ENCODE results near the gene OXCT1. TPM values are rescaled to one million over a fixed set of nuclear protein-coding genes. Genes with fewer than 3 reads are reported as not detected.

Gene OXCT1
- total and polyA plus RNA-seq, 2 donors (not counting 3 experiments of a cell fraction or from before 2014, with no cell fraction given), result 12.8 to 37.4 TPM

GRCh38 chr5:41858890-41859289 is 11.3 kb downstream of the OXCT1 start:
- Histone ChIP-seq H3K4me2 (ENCODE audit: insufficient read depth, low read length) (no peak overlapping the region), H4K20me1 (replicated peaks; ENCODE audit: control insufficient read depth, extremely low read depth, insufficient read depth, low read length) (no peaks in the 10 kb centered on the region), H3K27ac (ENCODE audit: insufficient read depth, low read depth, low read length) (no peak overlapping the region), H3K9me1 (replicated peaks; ENCODE audit: control insufficient read depth, extremely low read depth, insufficient read depth, low read length) (no peaks in the 10 kb centered on the region), H3K36me3 (ENCODE audit: control insufficient read depth in 2 of 2, extremely low read depth in 1 of 2, insufficient read depth in 2 of 2, low read length in 2 of 2) (peaks cover 4 to 8% of the 10 kb centered on the region in 2 experiments), H3K4me3 (replicated peaks in 1 of 3; ENCODE audit: insufficient read depth in 1 of 3, low read depth in 1 of 3, low read length in 3 of 3) (no peak overlapping the region), H3K9ac (replicated peaks; ENCODE audit: extremely low read depth, insufficient read depth, low read length) (no peak overlapping the region), H3K9me3 (replicated peaks; ENCODE audit: control insufficient read depth, insufficient read depth, low read length) (no peaks in the 10 kb centered on the region), H3K27me3 (ENCODE audit: control insufficient read depth in 2 of 2, insufficient read depth in 2 of 2, low read length in 2 of 2) (no peaks in the 10 kb centered on the region), H3K79me2 (ENCODE audit: control insufficient read depth, insufficient read depth, low read length) (peaks cover 7% of the 10 kb centered on the region), H3K4me1 (ENCODE audit: control insufficient read depth, extremely low read depth, insufficient read depth, low read length) (no peaks in the 10 kb centered on the region), H2AFZ (ENCODE audit: low read depth, low read length) (no peak overlapping the region)
- TF ChIP-seq CTCF (IDR thresholded peaks at IDR 0.05; ENCODE audit: extremely low read depth in 1 of 2, insufficient read depth in 1 of 2, low read depth in 1 of 2, low read length in 2 of 2) (no peak), MAX (IDR thresholded peaks at IDR 0.05; ENCODE audit: insufficient read depth, insufficient read length) (no peak), EZH2 (IDR thresholded peaks at IDR 0.05; ENCODE audit: borderline replicate concordance, low read depth, low read length, severe bottlenecking) (no peak), MYC (IDR thresholded peaks at IDR 0.05; ENCODE audit: low read depth, low read length) (no peak), POLR2AphosphoS5 (IDR thresholded peaks at IDR 0.05; ENCODE audit: insufficient read depth, low read depth, low read length) (no peak), POLR2A (IDR thresholded peaks at IDR 0.05; ENCODE audit: low read depth, low read length) (no peak), FOS (IDR thresholded peaks at IDR 0.05; ENCODE audit: borderline replicate concordance, insufficient read depth, low read length) (no peak), JUN (IDR thresholded peaks at IDR 0.05; ENCODE audit: borderline replicate concordance, insufficient read depth, insufficient read length, low read depth) (no peak), GATA2 (IDR thresholded peaks at IDR 0.05; ENCODE audit: insufficient read depth, insufficient read length, low read depth, low read length) (no peak)
- BruUV-seq (replicated peaks), result no TSS peak
- dilution Hi-C loops (cut with MboI; ENCODE audit: extremely low pct_ligation_motif_present, low sequenced_read_pairs) (no loop called here), intact Hi-C loops (cut with micrococcal nuclease) (no loop called here)
- ChIA-PET POLR2A (no interaction called here), CTCF (interaction anchor here (0.8 to 8.7 kb wide), 7 partner anchors 12 to 1031 kb away, joined by 3 to 571 read pairs (median 4); partner anchors contain the start of gene OXCT1)
- no peak for DNase-seq (ENCODE audit: low read depth, low spot score)
- no peak for FAIRE-seq
